DMS153 (cell line): ENCODE results near the gene GUCY1A2.
"Not testable (repeated sequence)": the region's sequence is repeated elsewhere in the genome, so short reads cannot be mapped to it uniquely, and the experiment has no call there.

Experiments
- DNase-seq: peaks from one replicate; lab custom pipeline; 2025; lab: John Stamatoyannopoulos, UW

The GUCY1A2 gene

GRCh38 chr11:107018219-107018901 is at the start of gene GUCY1A2:
Gene GUCY1A2, minus strand, starts transcription at chr11:107018476. Its CDS starts 421 bp downstream, at chr11:107018055.
- DNase-seq, result no peak

GRCh38 chr11:107054391-107054790 is 36.1 kb upstream of the GUCY1A2 start:
- no peak for DNase-seq

- DNase-seq, result not testable (repeated sequence)
These were observed 33.1 kb upstream of the GUCY1A2 start for GRCh38 chr11:107051332-107051731.

GRCh38 chr11:107050899-107051298 is 32.6 kb upstream of the GUCY1A2 start:
- not testable (repeated sequence) for DNase-seq

- no peak for DNase-seq
These were observed 31.8 kb upstream of the GUCY1A2 start for GRCh38 chr11:107050121-107050520.

- DNase-seq, result no peak
These were observed 26.2 kb upstream of the GUCY1A2 start for GRCh38 chr11:107044503-107044902.

- no peak for DNase-seq
These were observed 25.1 kb upstream of the GUCY1A2 start for GRCh38 chr11:107043242-107044006.

- DNase-seq, result no peak
These were observed 24.5 kb upstream of the GUCY1A2 start for GRCh38 chr11:107042748-107043147.

GRCh38 chr11:107041088-107041444 is 22.8 kb upstream of the GUCY1A2 start:
- no peak for DNase-seq

GRCh38 chr11:107040433-107041087 is 22.3 kb upstream of the GUCY1A2 start:
- no peak for DNase-seq

- DNase-seq, result no peak
These were observed 7.4 kb upstream of the GUCY1A2 start for GRCh38 chr11:107025673-107026072.

GRCh38 chr11:107020594-107020993 is 2.3 kb upstream of the GUCY1A2 start:
- DNase-seq, result no peak

GRCh38 chr11:107018902-107019493 is 722 bp upstream of the GUCY1A2 start:
- DNase-seq, result no peak

GRCh38 chr11:107017433-107018218 is 650 bp downstream of the GUCY1A2 start:
- DNase-seq, result peak; percentile 26

GRCh38 chr11:107017104-107017432 is 1.2 kb downstream of the GUCY1A2 start:
- no peak for DNase-seq

- DNase-seq, result no peak
These were observed 3.4 kb downstream of the GUCY1A2 start for GRCh38 chr11:107014871-107015270.

- DNase-seq, result no peak
These were observed 6.3 kb downstream of the GUCY1A2 start for GRCh38 chr11:107011977-107012376.

GRCh38 chr11:107009190-107009589 is 9.1 kb downstream of the GUCY1A2 start:
- no peak for DNase-seq

GRCh38 chr11:107006076-107006833 is 12.0 kb downstream of the GUCY1A2 start:
- DNase-seq, result no peak

- no peak for DNase-seq
These were observed 19.1 kb downstream of the GUCY1A2 start for GRCh38 chr11:106999196-106999595.

- no peak for DNase-seq
These were observed 19.4 kb downstream of the GUCY1A2 start for GRCh38 chr11:106998916-106999188.
